ENCODE data around the gene MTERF2. TPM values are rescaled to one million over a fixed set of nuclear protein-coding genes. Genes with fewer than 3 reads are reported as not detected.
"Not testable (repeated sequence)": the region's sequence is repeated elsewhere in the genome, so short reads cannot be mapped to it uniquely, and the experiment has no call there.

Gene MTERF2
- total RNA-seq = 15.9 TPM

- peak; percentile 92 for DNase-seq (ENCODE audit: low spot score)
Observed at GRCh38 chr12:106986625-106987389, at the start of gene MTERF2. TSS of gene MTERF2 (minus strand) at chr12:106987146. CDS start at chr12:106978714, 8,432 bp downstream.

- DNase-seq (ENCODE audit: low spot score) = no peak
Observed at GRCh38 chr12:107035733-107036132, 48.8 kb upstream of the MTERF2 start.

GRCh38 chr12:107033758-107034739, 47.1 kb upstream of the MTERF2 start:
- no peak for DNase-seq (ENCODE audit: low spot score)

GRCh38 chr12:107032266-107032665, 45.3 kb upstream of the MTERF2 start:
- DNase-seq (ENCODE audit: low spot score) = no peak

GRCh38 chr12:107031061-107031460, 44.1 kb upstream of the MTERF2 start:
- no peak for DNase-seq (ENCODE audit: low spot score)

GRCh38 chr12:107029081-107029480, 42.1 kb upstream of the MTERF2 start:
- DNase-seq (ENCODE audit: low spot score) = no peak

- DNase-seq (ENCODE audit: low spot score) = no peak
Observed at GRCh38 chr12:107027636-107028053, 40.7 kb upstream of the MTERF2 start.

- DNase-seq (ENCODE audit: low spot score) = no peak
Observed at GRCh38 chr12:107026806-107027635, 40.1 kb upstream of the MTERF2 start.

GRCh38 chr12:107026356-107026755, 39.4 kb upstream of the MTERF2 start:
- not testable (repeated sequence) for DNase-seq (ENCODE audit: low spot score)

- no peak for DNase-seq (ENCODE audit: low spot score)
Observed at GRCh38 chr12:107025671-107026070, 38.7 kb upstream of the MTERF2 start.

GRCh38 chr12:107019546-107019945, 32.6 kb upstream of the MTERF2 start:
- DNase-seq (ENCODE audit: low spot score) = no peak

- DNase-seq (ENCODE audit: low spot score) = no peak
Observed at GRCh38 chr12:107017042-107017441, 30.1 kb upstream of the MTERF2 start.

- peak; percentile 46 for DNase-seq (ENCODE audit: low spot score)
Observed at GRCh38 chr12:107014055-107014454, 27.1 kb upstream of the MTERF2 start.

- DNase-seq (ENCODE audit: low spot score) = no peak
Observed at GRCh38 chr12:107012736-107013425, 25.9 kb upstream of the MTERF2 start.

GRCh38 chr12:107011519-107011918, 24.6 kb upstream of the MTERF2 start:
- no peak for DNase-seq (ENCODE audit: low spot score)

GRCh38 chr12:107007411-107007810, 20.5 kb upstream of the MTERF2 start:
- no peak for DNase-seq (ENCODE audit: low spot score)

- DNase-seq (ENCODE audit: low spot score) = not testable (repeated sequence)
Observed at GRCh38 chr12:107002665-107003064, 15.7 kb upstream of the MTERF2 start.

GRCh38 chr12:106999446-106999845, 12.5 kb upstream of the MTERF2 start:
- no peak for DNase-seq (ENCODE audit: low spot score)

- DNase-seq (ENCODE audit: low spot score) = no peak
Observed at GRCh38 chr12:106997916-106998315, 11.0 kb upstream of the MTERF2 start.

GRCh38 chr12:106996102-106996501, 9.2 kb upstream of the MTERF2 start:
- DNase-seq (ENCODE audit: low spot score) = not testable (repeated sequence)
